Measurements from ENCODE around the gene PRXL2B. TPM values are rescaled to one million over a fixed set of nuclear protein-coding genes. Genes with fewer than 3 reads are reported as not detected.
"Not testable (repeated sequence)": the region's sequence is repeated elsewhere in the genome, so short reads cannot be mapped to it uniquely, and the experiment has no call there.

Gene PRXL2B
- total RNA-seq, 1 experiment from 2014 or later, result 32.2 TPM

DNA sequence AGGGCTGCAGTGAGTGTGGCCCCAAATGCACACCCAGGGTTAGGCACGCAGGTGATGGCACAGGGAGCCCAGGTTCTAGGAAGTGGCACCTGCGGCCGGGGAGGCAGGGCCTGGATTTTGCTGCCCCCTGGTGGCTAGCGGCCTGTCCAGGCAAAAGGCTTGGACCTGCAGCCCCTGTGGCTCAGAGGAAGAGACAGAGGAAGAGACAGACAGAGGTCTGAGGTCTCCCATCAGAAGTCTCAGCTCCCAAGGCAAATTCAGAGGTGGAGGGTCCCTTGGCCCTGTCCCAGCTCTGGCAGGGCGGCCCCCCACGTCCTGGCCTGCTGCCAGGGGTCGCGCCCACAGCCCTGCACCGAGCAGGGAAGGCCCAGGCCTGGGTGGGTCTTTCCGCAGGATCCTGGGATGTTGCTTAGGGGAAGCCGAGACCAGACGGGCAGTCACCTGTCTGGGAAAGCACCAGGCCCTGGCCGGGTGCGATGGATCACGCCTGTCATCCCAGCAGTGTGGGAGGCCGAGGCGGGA, 38.4 kb upstream of the PRXL2B start:
- peak overlapping the region; percentile 66 to 70 for H3K4me3 ChIP-seq (replicated peaks in 1 of 2; ENCODE audit: low read depth in 1 of 2, low read length in 2 of 2)
- H3K9ac ChIP-seq (ENCODE audit: low read length), result peak overlapping the region; percentile 82
- ChIA-PET CTCF (interaction anchor here (0.9 to 2.4 kb wide), 8 partner anchors 22 to 353 kb away, joined by 3 to 13 read pairs (median 6); partner anchors contain the start of genes FAAP20, PANK4 and PEX10), POLR2A (interaction anchor here (1.1 to 1.6 kb wide), 2 partner anchors 133 to 135 kb away, joined by 3 to 4 read pairs; no protein-coding TSS in a partner anchor), RAD21 (ENCODE audit: low non-redundant PET in 1 of 2, low total read pairs in 2 of 2, uncharacterized antibody in 2 of 2, unreplicated experiment in 2 of 2) (no interaction called here)
- peak; percentile 63 for TF ChIP-seq POLR2AphosphoS5 (IDR thresholded peaks at IDR 0.05; ENCODE audit: low read depth, low read length)
- TF ChIP-seq, protein P1, sequence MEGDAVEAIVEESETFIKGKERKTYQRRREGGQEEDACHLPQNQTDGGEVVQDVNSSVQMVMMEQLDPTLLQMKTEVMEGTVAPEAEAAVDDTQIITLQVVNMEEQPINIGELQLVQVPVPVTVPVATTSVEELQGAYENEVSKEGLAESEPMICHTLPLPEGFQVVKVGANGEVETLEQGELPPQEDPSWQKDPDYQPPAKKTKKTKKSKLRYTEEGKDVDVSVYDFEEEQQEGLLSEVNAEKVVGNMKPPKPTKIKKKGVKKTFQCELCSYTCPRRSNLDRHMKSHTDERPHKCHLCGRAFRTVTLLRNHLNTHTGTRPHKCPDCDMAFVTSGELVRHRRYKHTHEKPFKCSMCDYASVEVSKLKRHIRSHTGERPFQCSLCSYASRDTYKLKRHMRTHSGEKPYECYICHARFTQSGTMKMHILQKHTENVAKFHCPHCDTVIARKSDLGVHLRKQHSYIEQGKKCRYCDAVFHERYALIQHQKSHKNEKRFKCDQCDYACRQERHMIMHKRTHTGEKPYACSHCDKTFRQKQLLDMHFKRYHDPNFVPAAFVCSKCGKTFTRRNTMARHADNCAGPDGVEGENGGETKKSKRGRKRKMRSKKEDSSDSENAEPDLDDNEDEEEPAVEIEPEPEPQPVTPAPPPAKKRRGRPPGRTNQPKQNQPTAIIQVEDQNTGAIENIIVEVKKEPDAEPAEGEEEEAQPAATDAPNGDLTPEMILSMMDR (IDR thresholded peaks at IDR 0.05 in 2 of 3, conservative IDR thresholded peaks at IDR 0.05 in 1 of 3; ENCODE audit: borderline replicate concordance in 1 of 3, insufficient read depth in 1 of 3, low read depth in 2 of 3, low read length in 2 of 3), result peak in 2 of 3 experiments; percentile 92 to 96; a peak in 4 of 6 replicates
- TF ChIP-seq, protein P2, sequence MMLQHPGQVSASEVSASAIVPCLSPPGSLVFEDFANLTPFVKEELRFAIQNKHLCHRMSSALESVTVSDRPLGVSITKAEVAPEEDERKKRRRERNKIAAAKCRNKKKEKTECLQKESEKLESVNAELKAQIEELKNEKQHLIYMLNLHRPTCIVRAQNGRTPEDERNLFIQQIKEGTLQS (IDR thresholded peaks at IDR 0.05), result no peak
- TF ChIP-seq SP1 (IDR thresholded peaks at IDR 0.05; ENCODE audit: low read depth), result no peak
- TF ChIP-seq YY1 (IDR thresholded peaks at IDR 0.05; ENCODE audit: extremely low read depth, insufficient replicate concordance, low read depth, low read length), result peak; percentile 46
- TF ChIP-seq POLR2A (IDR thresholded peaks at IDR 0.05; ENCODE audit: borderline replicate concordance, extremely low read depth, insufficient read depth, insufficient read length), result no peak
- TF ChIP-seq, protein P3, sequence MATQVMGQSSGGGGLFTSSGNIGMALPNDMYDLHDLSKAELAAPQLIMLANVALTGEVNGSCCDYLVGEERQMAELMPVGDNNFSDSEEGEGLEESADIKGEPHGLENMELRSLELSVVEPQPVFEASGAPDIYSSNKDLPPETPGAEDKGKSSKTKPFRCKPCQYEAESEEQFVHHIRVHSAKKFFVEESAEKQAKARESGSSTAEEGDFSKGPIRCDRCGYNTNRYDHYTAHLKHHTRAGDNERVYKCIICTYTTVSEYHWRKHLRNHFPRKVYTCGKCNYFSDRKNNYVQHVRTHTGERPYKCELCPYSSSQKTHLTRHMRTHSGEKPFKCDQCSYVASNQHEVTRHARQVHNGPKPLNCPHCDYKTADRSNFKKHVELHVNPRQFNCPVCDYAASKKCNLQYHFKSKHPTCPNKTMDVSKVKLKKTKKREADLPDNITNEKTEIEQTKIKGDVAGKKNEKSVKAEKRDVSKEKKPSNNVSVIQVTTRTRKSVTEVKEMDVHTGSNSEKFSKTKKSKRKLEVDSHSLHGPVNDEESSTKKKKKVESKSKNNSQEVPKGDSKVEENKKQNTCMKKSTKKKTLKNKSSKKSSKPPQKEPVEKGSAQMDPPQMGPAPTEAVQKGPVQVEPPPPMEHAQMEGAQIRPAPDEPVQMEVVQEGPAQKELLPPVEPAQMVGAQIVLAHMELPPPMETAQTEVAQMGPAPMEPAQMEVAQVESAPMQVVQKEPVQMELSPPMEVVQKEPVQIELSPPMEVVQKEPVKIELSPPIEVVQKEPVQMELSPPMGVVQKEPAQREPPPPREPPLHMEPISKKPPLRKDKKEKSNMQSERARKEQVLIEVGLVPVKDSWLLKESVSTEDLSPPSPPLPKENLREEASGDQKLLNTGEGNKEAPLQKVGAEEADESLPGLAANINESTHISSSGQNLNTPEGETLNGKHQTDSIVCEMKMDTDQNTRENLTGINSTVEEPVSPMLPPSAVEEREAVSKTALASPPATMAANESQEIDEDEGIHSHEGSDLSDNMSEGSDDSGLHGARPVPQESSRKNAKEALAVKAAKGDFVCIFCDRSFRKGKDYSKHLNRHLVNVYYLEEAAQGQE (IDR thresholded peaks at IDR 0.05; ENCODE audit: low read depth), result no peak
- H3K4me2 ChIP-seq (ENCODE audit: low read length), result peak overlapping the region; percentile 97
- peak overlapping the region; percentile 93 for H3K27ac ChIP-seq (ENCODE audit: low read depth, low read length)
- no peaks in the 10 kb centered on the region for H3K9me2 ChIP-seq (ENCODE audit: insufficient read depth)
- H3K27me3 ChIP-seq (ENCODE audit: insufficient read depth, low read length), result no peaks in the 10 kb centered on the region
- no peak overlapping the region for H2AFZ ChIP-seq (ENCODE audit: low read depth, low read length, poor library complexity, severe bottlenecking)
- ATAC-seq (peak; percentile 58), DNase-seq (ENCODE audit: low read depth, low spot score) (peak; percentile 70)
- no peaks in the 10 kb centered on the region for H3K36me3 ChIP-seq (ENCODE audit: control insufficient read depth in 1 of 2, insufficient read depth in 2 of 2, low read length in 2 of 2)
- no peaks in the 10 kb centered on the region for H3K9me3 ChIP-seq (ENCODE audit: control insufficient read depth in 1 of 2, insufficient read depth in 1 of 2, low read depth in 1 of 2, low read length in 2 of 2)
- intact Hi-C loops (cut with micrococcal nuclease), result loop anchor here (1.0 kb wide), 3 partner anchors 134 to 353 kb away; no protein-coding TSS in a partner anchor
- BruUV-seq (replicated peaks), result no TSS peak
- H4K20me1 ChIP-seq (ENCODE audit: insufficient read depth), result no peaks in the 10 kb centered on the region
- H3K79me2 ChIP-seq (ENCODE audit: insufficient read depth, low read length), result no peaks in the 10 kb centered on the region
- peaks cover 24 to 44% of the 10 kb centered on the region in 2 experiments for H3K4me1 ChIP-seq (ENCODE audit: control insufficient read depth in 1 of 2, insufficient read depth in 2 of 2, low read length in 2 of 2)

DNA sequence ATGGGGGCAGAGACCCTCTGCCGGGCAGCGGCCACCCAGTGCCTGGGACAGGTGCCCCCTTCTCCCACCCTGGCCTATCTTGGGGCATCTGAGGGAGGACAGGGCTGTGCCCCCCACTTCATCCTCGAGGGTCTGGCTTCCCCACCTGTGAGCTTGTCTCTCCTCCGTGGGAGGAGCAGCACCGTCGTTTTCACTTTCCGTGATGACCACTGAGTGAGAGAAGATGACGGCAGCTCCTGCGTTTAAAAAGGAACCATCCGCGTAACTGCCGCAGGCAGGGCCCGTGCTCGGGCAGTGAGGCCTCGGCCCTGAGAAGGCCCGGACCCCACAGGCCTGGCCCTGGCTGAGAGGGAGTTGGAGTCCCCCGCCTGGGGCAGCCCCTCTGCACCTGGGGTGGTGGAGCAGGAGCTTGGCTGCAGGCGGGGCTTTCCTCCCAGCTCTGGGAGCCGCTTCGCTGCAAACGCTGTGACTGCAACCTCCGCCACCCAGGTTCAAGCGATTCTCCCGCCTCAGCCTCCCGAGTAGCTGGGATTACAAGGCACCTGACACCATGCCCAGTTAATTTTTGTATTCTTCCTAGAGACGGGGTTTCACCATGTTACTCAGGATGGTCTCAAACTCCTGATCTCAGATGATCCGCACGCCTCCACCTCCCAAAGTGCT, 37.1 kb upstream of the PRXL2B start:
- POLR2A ChIA-PET, result not testable (repeated sequence)

More for the DNA sequence above, 37.1 kb upstream of the PRXL2B start:
- CTCF ChIA-PET, result interaction anchor here (1.3 kb wide), 1 partner anchor 135 kb away, joined by 9 read pairs; no protein-coding TSS in a partner anchor
- H2AFZ ChIP-seq (ENCODE audit: low read depth, low read length, poor library complexity, severe bottlenecking); ATAC-seq; RAD21 ChIA-PET (ENCODE audit: low non-redundant PET in 1 of 2, low total read pairs in 2 of 2, uncharacterized antibody in 2 of 2, unreplicated experiment in 2 of 2); H3K9ac ChIP-seq (ENCODE audit: low read length); DNase-seq (ENCODE audit: low read depth, low spot score); H3K9me2 ChIP-seq (ENCODE audit: insufficient read depth); H3K36me3 ChIP-seq (ENCODE audit: control insufficient read depth in 1 of 2, insufficient read depth in 2 of 2, low read length in 2 of 2); BruUV-seq (replicated peaks); H3K27me3 ChIP-seq (ENCODE audit: insufficient read depth, low read length); H3K79me2 ChIP-seq (ENCODE audit: insufficient read depth, low read length); H4K20me1 ChIP-seq (ENCODE audit: insufficient read depth); H3K9me3 ChIP-seq (ENCODE audit: control insufficient read depth in 1 of 2, insufficient read depth in 1 of 2, low read depth in 1 of 2, low read length in 2 of 2); intact Hi-C loops (cut with micrococcal nuclease); H3K4me3 ChIP-seq (replicated peaks in 1 of 2; ENCODE audit: low read depth in 1 of 2, low read length in 2 of 2): not testable (repeated sequence)
- peak overlapping the region; percentile 93 for H3K27ac ChIP-seq (ENCODE audit: low read depth, low read length)
- H3K4me2 ChIP-seq (ENCODE audit: low read length), result peak overlapping the region; percentile 97
- peaks cover 24 to 44% of the 10 kb centered on the region in 2 experiments for H3K4me1 ChIP-seq (ENCODE audit: control insufficient read depth in 1 of 2, insufficient read depth in 2 of 2, low read length in 2 of 2)

Data from HCT116 (cell line).